ENCODE data around the gene NOC4L. TPM values are rescaled to one million over a fixed set of nuclear protein-coding genes. Genes with fewer than 3 reads are reported as not detected.

The NOC4L gene
- polyA plus RNA-seq, 1 of the 3 experiments (the other 2 are of a cell fraction): 12.9 TPM

DNA sequence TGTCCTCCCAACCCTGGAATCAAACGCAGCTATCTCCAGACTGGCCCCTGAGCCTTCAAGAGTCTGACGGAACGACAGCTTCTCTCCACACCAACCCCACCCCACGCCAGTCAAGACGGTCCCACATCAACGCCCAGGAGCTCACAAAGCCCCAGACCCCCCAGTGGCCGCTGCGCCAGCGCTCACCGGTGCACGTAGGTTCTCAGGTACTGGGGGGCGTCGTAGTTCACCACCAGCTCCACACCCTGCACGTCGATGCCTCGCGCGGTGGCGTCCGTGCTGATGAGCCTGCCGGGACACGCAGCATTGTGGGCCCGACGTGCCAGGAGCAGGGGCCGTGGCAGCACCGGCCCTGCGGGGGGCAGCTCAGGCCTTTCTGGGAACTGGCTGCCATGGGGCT, 4.3 kb upstream of the NOC4L start:
- Histone ChIP-seq H3K79me2 (ENCODE audit: insufficient read depth) (peaks cover 24% of the 10 kb centered on the region; the same call in 1 of the 2 replicates), H3K27ac (ENCODE audit: low read depth in 2 of 2, low read length in 1 of 2) (no peak overlapping the region), H3K9me2 (no peaks in the 10 kb centered on the region), H3K27me3 (ENCODE audit: insufficient read depth) (no peaks in the 10 kb centered on the region), H3K4me3 (ENCODE audit: low read depth in 2 of 2, low read length in 1 of 2) (no peak overlapping the region), H3K9ac (no peak overlapping the region), H3F3A (replicated peaks; ENCODE audit: insufficient read depth) (no peaks in the 10 kb centered on the region), H4K20me1 (ENCODE audit: insufficient read depth) (no peaks in the 10 kb centered on the region), H3K4me2 (no peak overlapping the region), H3K9me3 (no peaks in the 10 kb centered on the region), H3K4me1 (ENCODE audit: control insufficient read depth in 1 of 2, insufficient read depth in 2 of 2, low read depth in 1 of 2, low read length in 1 of 2) (peaks cover 0 to 13% of the 10 kb centered on the region in 2 experiments; a peak in 1 of 4 replicates), H2AFZ (ENCODE audit: low read depth) (no peak overlapping the region), H3K36me3 (replicated peaks in 1 of 2; ENCODE audit: control insufficient read depth in 1 of 2, insufficient read depth in 2 of 2, low read length in 1 of 2) (peaks cover 7 to 40% of the 10 kb centered on the region in 2 experiments)
- WGBS (ENCODE audit: low lambda C conversion rate): 94% methylated on average over 14 of the region's 27 CpGs
- no peak for TF ChIP-seq SMC3 (IDR thresholded peaks at IDR 0.05; ENCODE audit: low read depth, low read length)
- TF ChIP-seq, protein P1, sequence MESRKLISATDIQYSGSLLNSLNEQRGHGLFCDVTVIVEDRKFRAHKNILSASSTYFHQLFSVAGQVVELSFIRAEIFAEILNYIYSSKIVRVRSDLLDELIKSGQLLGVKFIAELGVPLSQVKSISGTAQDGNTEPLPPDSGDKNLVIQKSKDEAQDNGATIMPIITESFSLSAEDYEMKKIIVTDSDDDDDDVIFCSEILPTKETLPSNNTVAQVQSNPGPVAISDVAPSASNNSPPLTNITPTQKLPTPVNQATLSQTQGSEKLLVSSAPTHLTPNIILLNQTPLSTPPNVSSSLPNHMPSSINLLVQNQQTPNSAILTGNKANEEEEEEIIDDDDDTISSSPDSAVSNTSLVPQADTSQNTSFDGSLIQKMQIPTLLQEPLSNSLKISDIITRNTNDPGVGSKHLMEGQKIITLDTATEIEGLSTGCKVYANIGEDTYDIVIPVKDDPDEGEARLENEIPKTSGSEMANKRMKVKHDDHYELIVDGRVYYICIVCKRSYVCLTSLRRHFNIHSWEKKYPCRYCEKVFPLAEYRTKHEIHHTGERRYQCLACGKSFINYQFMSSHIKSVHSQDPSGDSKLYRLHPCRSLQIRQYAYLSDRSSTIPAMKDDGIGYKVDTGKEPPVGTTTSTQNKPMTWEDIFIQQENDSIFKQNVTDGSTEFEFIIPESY (IDR thresholded peaks at IDR 0.05; ENCODE audit: borderline replicate concordance, low read depth): no peak
- TF ChIP-seq, protein P2, sequence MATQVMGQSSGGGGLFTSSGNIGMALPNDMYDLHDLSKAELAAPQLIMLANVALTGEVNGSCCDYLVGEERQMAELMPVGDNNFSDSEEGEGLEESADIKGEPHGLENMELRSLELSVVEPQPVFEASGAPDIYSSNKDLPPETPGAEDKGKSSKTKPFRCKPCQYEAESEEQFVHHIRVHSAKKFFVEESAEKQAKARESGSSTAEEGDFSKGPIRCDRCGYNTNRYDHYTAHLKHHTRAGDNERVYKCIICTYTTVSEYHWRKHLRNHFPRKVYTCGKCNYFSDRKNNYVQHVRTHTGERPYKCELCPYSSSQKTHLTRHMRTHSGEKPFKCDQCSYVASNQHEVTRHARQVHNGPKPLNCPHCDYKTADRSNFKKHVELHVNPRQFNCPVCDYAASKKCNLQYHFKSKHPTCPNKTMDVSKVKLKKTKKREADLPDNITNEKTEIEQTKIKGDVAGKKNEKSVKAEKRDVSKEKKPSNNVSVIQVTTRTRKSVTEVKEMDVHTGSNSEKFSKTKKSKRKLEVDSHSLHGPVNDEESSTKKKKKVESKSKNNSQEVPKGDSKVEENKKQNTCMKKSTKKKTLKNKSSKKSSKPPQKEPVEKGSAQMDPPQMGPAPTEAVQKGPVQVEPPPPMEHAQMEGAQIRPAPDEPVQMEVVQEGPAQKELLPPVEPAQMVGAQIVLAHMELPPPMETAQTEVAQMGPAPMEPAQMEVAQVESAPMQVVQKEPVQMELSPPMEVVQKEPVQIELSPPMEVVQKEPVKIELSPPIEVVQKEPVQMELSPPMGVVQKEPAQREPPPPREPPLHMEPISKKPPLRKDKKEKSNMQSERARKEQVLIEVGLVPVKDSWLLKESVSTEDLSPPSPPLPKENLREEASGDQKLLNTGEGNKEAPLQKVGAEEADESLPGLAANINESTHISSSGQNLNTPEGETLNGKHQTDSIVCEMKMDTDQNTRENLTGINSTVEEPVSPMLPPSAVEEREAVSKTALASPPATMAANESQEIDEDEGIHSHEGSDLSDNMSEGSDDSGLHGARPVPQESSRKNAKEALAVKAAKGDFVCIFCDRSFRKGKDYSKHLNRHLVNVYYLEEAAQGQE (IDR thresholded peaks at IDR 0.05; ENCODE audit: low read depth, low read length): no peak
- no peak for TF ChIP-seq GABPA (IDR thresholded peaks at IDR 0.05; ENCODE audit: low read depth)
- TF ChIP-seq TCF12 (IDR thresholded peaks at IDR 0.05): no peak
- TF ChIP-seq MEF2A (IDR thresholded peaks at IDR 0.05; ENCODE audit: borderline replicate concordance, low read depth): no peak
- no peak for TF ChIP-seq CHD2 (IDR thresholded peaks at IDR 0.05; ENCODE audit: low read length, partially characterized antibody)
- no peak for TF ChIP-seq TEAD4 (IDR thresholded peaks at IDR 0.05; ENCODE audit: borderline replicate concordance, insufficient read depth)
- TF ChIP-seq JUND (IDR thresholded peaks at IDR 0.05): no peak
- TF ChIP-seq NFIC (IDR thresholded peaks at IDR 0.05; ENCODE audit: borderline replicate concordance): no peak
- no peak for TF ChIP-seq EP300 (IDR thresholded peaks at IDR 0.05; ENCODE audit: borderline replicate concordance in 1 of 2, low read depth in 1 of 2, low read length in 1 of 2)
- TF ChIP-seq EZH2phosphoT487 (IDR thresholded peaks at IDR 0.05; ENCODE audit: borderline replicate concordance, low read depth): no peak
- no peak for TF ChIP-seq RAD21 (IDR thresholded peaks at IDR 0.05; ENCODE audit: low read length)
- TF ChIP-seq, protein P3, sequence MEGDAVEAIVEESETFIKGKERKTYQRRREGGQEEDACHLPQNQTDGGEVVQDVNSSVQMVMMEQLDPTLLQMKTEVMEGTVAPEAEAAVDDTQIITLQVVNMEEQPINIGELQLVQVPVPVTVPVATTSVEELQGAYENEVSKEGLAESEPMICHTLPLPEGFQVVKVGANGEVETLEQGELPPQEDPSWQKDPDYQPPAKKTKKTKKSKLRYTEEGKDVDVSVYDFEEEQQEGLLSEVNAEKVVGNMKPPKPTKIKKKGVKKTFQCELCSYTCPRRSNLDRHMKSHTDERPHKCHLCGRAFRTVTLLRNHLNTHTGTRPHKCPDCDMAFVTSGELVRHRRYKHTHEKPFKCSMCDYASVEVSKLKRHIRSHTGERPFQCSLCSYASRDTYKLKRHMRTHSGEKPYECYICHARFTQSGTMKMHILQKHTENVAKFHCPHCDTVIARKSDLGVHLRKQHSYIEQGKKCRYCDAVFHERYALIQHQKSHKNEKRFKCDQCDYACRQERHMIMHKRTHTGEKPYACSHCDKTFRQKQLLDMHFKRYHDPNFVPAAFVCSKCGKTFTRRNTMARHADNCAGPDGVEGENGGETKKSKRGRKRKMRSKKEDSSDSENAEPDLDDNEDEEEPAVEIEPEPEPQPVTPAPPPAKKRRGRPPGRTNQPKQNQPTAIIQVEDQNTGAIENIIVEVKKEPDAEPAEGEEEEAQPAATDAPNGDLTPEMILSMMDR (IDR thresholded peaks at IDR 0.05): no peak
- TF ChIP-seq, protein P4, sequence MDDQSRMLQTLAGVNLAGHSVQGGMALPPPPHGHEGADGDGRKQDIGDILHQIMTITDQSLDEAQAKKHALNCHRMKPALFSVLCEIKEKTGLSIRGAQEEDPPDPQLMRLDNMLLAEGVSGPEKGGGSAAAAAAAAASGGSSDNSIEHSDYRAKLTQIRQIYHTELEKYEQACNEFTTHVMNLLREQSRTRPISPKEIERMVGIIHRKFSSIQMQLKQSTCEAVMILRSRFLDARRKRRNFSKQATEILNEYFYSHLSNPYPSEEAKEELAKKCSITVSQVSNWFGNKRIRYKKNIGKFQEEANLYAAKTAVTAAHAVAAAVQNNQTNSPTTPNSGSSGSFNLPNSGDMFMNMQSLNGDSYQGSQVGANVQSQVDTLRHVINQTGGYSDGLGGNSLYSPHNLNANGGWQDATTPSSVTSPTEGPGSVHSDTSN (IDR thresholded peaks at IDR 0.05): no peak
- ChIA-PET POLR2A (no interaction called here), CTCF (interaction anchor here (0.7 to 2.3 kb wide), 4 partner anchors 14 to 475 kb away, joined by 3 to 10 read pairs (median 3); no protein-coding TSS in a partner anchor)
- no peak for DNase-seq

All from SK-N-SH (cell line).